GM12875 (cell line): ENCODE data around the gene C1QA.

Experiments
- H3K4me3 ChIP-seq: one replicate; pipeline ENCODE4 v1.5.1; 2011; ENCODE audit warnings: low read depth, low read length, control low read depth
- CTCF ChIP-seq: IDR thresholded peaks from 2 replicates; pipeline ENCODE4 v1.5.1; 2011; ENCODE audit warnings: low read depth, mild to moderate bottlenecking, control low read depth, inconsistent platforms, low read length, moderate library complexity, borderline replicate concordance; ENCODE audit not compliant: insufficient read depth

The C1QA gene

DNA sequence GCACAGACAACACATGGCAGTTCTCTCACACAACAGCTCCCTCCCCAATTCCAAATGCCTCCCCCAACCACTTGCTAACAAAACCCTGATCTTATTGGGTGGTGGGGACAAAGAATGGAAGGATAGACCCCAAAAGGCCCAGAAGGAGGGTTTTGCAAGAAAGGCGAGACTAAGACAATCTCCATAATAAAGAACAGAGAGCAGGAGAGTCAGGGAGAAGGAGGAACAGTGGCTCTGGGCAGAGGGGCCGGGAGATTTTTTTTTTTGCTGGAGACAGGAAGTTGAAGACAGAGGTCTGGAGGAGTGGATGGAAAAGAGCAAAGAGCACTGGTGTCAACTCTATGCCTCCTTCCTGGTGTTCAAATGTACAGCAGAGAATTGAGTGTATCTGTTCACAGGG, 6.5 kb upstream of the C1QA start:
- no peak for TF ChIP-seq CTCF
- no peak overlapping the region for H3K4me3 ChIP-seq

- H3K4me3 ChIP-seq, result no peak overlapping the region
- no peak for TF ChIP-seq CTCF
Measured at GRCh38 chr1:22633697-22634463, 2.5 kb upstream of the C1QA start.

GRCh38 chr1:22635436-22635835, 992 bp upstream of the C1QA start:
- no peak overlapping the region for H3K4me3 ChIP-seq
- TF ChIP-seq CTCF, result no peak

- no peak for TF ChIP-seq CTCF
- no peak overlapping the region for H3K4me3 ChIP-seq
Measured at GRCh38 chr1:22636927-22637326, 499 bp downstream of the C1QA start.

GRCh38 chr1:22637907-22638445, 1.5 kb downstream of the C1QA start:
- no peak overlapping the region for H3K4me3 ChIP-seq
- no peak for TF ChIP-seq CTCF

GRCh38 chr1:22638476-22639234, 2.2 kb downstream of the C1QA start:
- H3K4me3 ChIP-seq, result no peak overlapping the region

More at GRCh38 chr1:22638476-22639234, 2.2 kb downstream of the C1QA start:
- no peak for TF ChIP-seq CTCF
